A549 (cell line): ENCODE results near the gene TFEB. TPM values are rescaled to one million over a fixed set of nuclear protein-coding genes. Genes with fewer than 3 reads are reported as not detected.

Experiments used
- ATAC-seq, 2 experiments: fragments of 200-7000 bp in 1 of 2; fragments of >200 bp in 1 of 2; cut with Nextera tagmentation in 1 of 2; cut with Tn5 transposase in 1 of 2; 3 replicates each; pipeline versions ENCODE4 v1.8.0 to v1.9.1; 2018 to 2020; ENCODE audit warnings: mild to moderate bottlenecking in 1 of 2, moderate library complexity in 1 of 2
- CTCF ChIA-PET: fragments of 300-600 bp; sonication (Branson Sonifier 250); formaldehyde crosslinking; extraction: SDS; loops from one replicate; lab custom pipeline; 2021; ENCODE audit warnings: antibody characterized with exemption, inconsistent platforms; lab: Yijun Ruan, JAX
- POLR2A ChIA-PET: fragments of 350-600 bp; formaldehyde crosslinking; extraction: SDS; loops from one replicate; lab custom pipeline; 2021; ENCODE audit warnings: antibody characterized with exemption, inconsistent platforms; lab: Yijun Ruan, JAX
- DNase-seq, 2 experiments: peaks; one replicate each; pipeline versions ENCODE4 v3.0.0 to v3.0.0-alpha.2; 2011 to 2016; ENCODE audit warnings: low read depth in 1 of 2, low spot score in 1 of 2
- FAIRE-seq: peaks from 2 replicates; lab custom pipeline; 2011; peaks lifted over from hg19 to GRCh38; lab: Jason Lieb, UNC
- H3K27ac ChIP-seq, 2 experiments: fragments of >200 bp; sonication (Bioruptor Twin); formaldehyde crosslinking; 3 replicates each; pipeline ENCODE4 v1.5.1; 2016 to 2017
- H3K4me1 ChIP-seq: fragments of >200 bp; sonication (Bioruptor Twin); formaldehyde crosslinking; 3 replicates; pipeline ENCODE4 v1.6.1; 2016
- H3K4me2 ChIP-seq: fragments of >200 bp; sonication (Bioruptor Twin); formaldehyde crosslinking; 3 replicates; pipeline ENCODE4 v1.6.1; 2016
- H3K4me3 ChIP-seq: fragments of >200 bp; sonication (Bioruptor Twin); formaldehyde crosslinking; 3 replicates; pipeline ENCODE4 v1.5.1; 2016
- H3K9me3 ChIP-seq: fragments of >200 bp; sonication (Bioruptor Twin); formaldehyde crosslinking; 3 replicates; pipeline ENCODE4 v1.6.1; 2016
- BCL3 ChIP-seq: fragments of >200 bp; sonication (Bioruptor Twin); formaldehyde crosslinking; IDR thresholded peaks from 3 replicates; pipeline ENCODE4 v1.6.1; 2016
- CBX2 ChIP-seq: fragments of 200-600 bp; sonication (generic); IDR thresholded peaks from 2 replicates; pipeline ENCODE4 v1.6.1; 2016; ENCODE audit warnings: low read depth, mild to moderate bottlenecking, borderline replicate concordance
- CHD4 ChIP-seq: fragments of 200-600 bp; sonication (generic); IDR thresholded peaks from 2 replicates; pipeline ENCODE4 v1.6.1; 2016; ENCODE audit warnings: antibody characterized with exemption, mild to moderate bottlenecking, borderline replicate concordance
- CTCF ChIP-seq: fragments of >200 bp; sonication (Bioruptor Twin); formaldehyde crosslinking; IDR thresholded peaks from 3 replicates; pipeline ENCODE4 v1.5.1; 2016
- EP300 ChIP-seq, 2 experiments: fragments of >200 bp; sonication (Bioruptor Twin); formaldehyde crosslinking; IDR thresholded peaks; 2 replicates in 1 of 2; 3 replicates in 1 of 2; pipeline ENCODE4 v1.6.1; 2016 to 2017
- FOSB ChIP-seq: fragments of 250-450 bp; sonication (Bioruptor Pico); IDR thresholded peaks from 2 replicates; pipeline ENCODE4 v1.5.0; 2020; ENCODE audit warnings: mild to moderate bottlenecking, moderate library complexity
- FOSL2 ChIP-seq, 2 experiments: fragments of 450-650 bp in 1 of 2; fragments of >200 bp in 1 of 2; sonication (Bioruptor Twin) in 1 of 2; formaldehyde crosslinking; IDR thresholded peaks; 2 replicates each; pipeline versions ENCODE4 v1.5.0 to v1.6.1; 2016 to 2020; ENCODE audit warnings: mild to moderate bottlenecking in 1 of 2, moderate library complexity in 1 of 2
- GATA3 ChIP-seq: IDR thresholded peaks from 2 replicates; pipeline ENCODE4 v1.6.1; 2012; ENCODE audit warnings: borderline replicate concordance
- HDAC2 ChIP-seq: fragments of 200-600 bp; sonication (generic); IDR thresholded peaks from 2 replicates; pipeline ENCODE4 v1.6.1; 2016
- HEYL ChIP-seq: fragments of 250-450 bp; sonication (Bioruptor Pico); IDR thresholded peaks from 2 replicates; pipeline ENCODE4 v1.8.0; 2021; ENCODE audit warnings: mild to moderate bottlenecking, moderate library complexity
- HOXB13 ChIP-seq: fragments of 250-450 bp; sonication (Bioruptor Pico); IDR thresholded peaks from 2 replicates; pipeline ENCODE4 v1.5.0; 2020; ENCODE audit warnings: low read depth, mild to moderate bottlenecking, moderate library complexity
- JUN ChIP-seq, 2 experiments: fragments of >200 bp; sonication (Bioruptor Twin); formaldehyde crosslinking; IDR thresholded peaks; 2 replicates in 1 of 2; 3 replicates in 1 of 2; pipeline ENCODE4 v1.6.1; 2016 to 2017
- KDM1A ChIP-seq: fragments of 200-600 bp; sonication (generic); IDR thresholded peaks from 2 replicates; pipeline ENCODE4 v1.6.1; 2016; ENCODE audit warnings: low read depth, mild to moderate bottlenecking
- NFE2L2 ChIP-seq: fragments of 150-350 bp; conservative IDR thresholded peaks from 2 replicates; pipeline ENCODE4 v1.6.1; 2014; ENCODE audit warnings: low read length
- POLR2A ChIP-seq: IDR thresholded peaks from 2 replicates; pipeline ENCODE4 v1.6.1; 2012; ENCODE audit warnings: mild to moderate bottlenecking, low read length
- RCOR1 ChIP-seq: fragments of 150-350 bp; IDR thresholded peaks from 2 replicates; pipeline ENCODE4 v1.6.1; 2014; ENCODE audit warnings: antibody characterized with exemption, low read length, low read depth
- SREBF2 ChIP-seq: fragments of 450-650 bp; IDR thresholded peaks from 2 replicates; pipeline ENCODE4 v1.6.1; 2014; ENCODE audit warnings: mild to moderate bottlenecking, moderate library complexity
- USF2 ChIP-seq: fragments of 450-650 bp; IDR thresholded peaks from 2 replicates; pipeline ENCODE4 v1.6.1; 2014; ENCODE audit warnings: antibody characterized with exemption
- ZC3H11A ChIP-seq: fragments of 450-650 bp; IDR thresholded peaks from 2 replicates; pipeline ENCODE4 v1.6.1; 2014; ENCODE audit warnings: antibody characterized with exemption, mild to moderate bottlenecking
- ZFP36 ChIP-seq: fragments of 450-650 bp; IDR thresholded peaks from 2 replicates; pipeline ENCODE4 v1.6.1; 2014; ENCODE audit warnings: borderline replicate concordance; ENCODE audit not compliant: partially characterized antibody
- WGBS: methylation state at CpG from one replicate; pipeline ENCODE4 v1.1.6; 2017; ENCODE audit errors: missing lambda C conversion rate; 5-methylcytosine and 5-hydroxymethylcytosine counted together
- polyA plus RNA-seq, 4 experiments: library from polyadenylated mRNA; depleted of rRNA in 3 of 4; stranded (reverse); fragments of >200 nt; fragmentation: RNase III in 1 of 4; extraction: RNeasy Plus Mini Kit Qiagen cat#74134 plus additional on column Dnase treatment in 1 of 4; gene quantifications; 2 replicates in 3 of 4; 3 replicates in 1 of 4; pipeline ENCODE4 v1.2.3, GENCODE V29; 2011 to 2017

The TFEB gene
- polyA plus RNA-seq, 2 of the 4 experiments (the other 2 are of a cell fraction) = 3.1 to 6.1 TPM

GRCh38 chr6:41748542-41748941 is 13.1 kb upstream of the TFEB start:
- H3K4me2 ChIP-seq = no peak overlapping the region
- no peak for TF ChIP-seq JUN (IDR thresholded peaks at IDR 0.05)
- TF ChIP-seq KDM1A = no peak
- TF ChIP-seq ZC3H11A = no peak
- TF ChIP-seq, all 56 proteins: peak for 0
- no peak for ATAC-seq
- Histone ChIP-seq H3K4me1 (no peaks in the 10 kb centered on the region), H3K9me3 (no peaks in the 10 kb centered on the region), H3K4me3 (no peak overlapping the region), H3K27ac (no peak overlapping the region; a peak in 1 of 6 replicates)
- FAIRE-seq = no peak
- CTCF ChIA-PET = interaction anchor here (0.7 to 2.6 kb wide), 4 partner anchors 9 to 27 kb away, joined by 3 to 9 read pairs (median 6); partner anchors contain the start of gene TFEB
- no peak for DNase-seq
- POLR2A ChIA-PET = no interaction called here
- 82% methylated on average over 3 of the region's 3 CpGs for WGBS

- no peak for DNase-seq
- H3K4me1 ChIP-seq = no peaks in the 10 kb centered on the region
- H3K4me2 ChIP-seq = no peak overlapping the region
- ChIA-PET POLR2A (no interaction called here), CTCF (interaction anchor here (0.7 to 2.6 kb wide), 5 partner anchors 9 to 43 kb away, joined by 3 to 9 read pairs (median 4); partner anchors contain the start of gene TFEB)
- no peaks in the 10 kb centered on the region for H3K9me3 ChIP-seq
- no peak for ATAC-seq
- H3K4me3 ChIP-seq = no peak overlapping the region
- TF ChIP-seq ZC3H11A = no peak
- no peak for TF ChIP-seq EP300 (IDR thresholded peaks at IDR 0.05)
- no peak for TF ChIP-seq CTCF
- no peak for TF ChIP-seq CHD4
- no peak for TF ChIP-seq BCL3
- no peak for TF ChIP-seq HDAC2
- TF ChIP-seq FOSB = no peak
- TF ChIP-seq RCOR1 = no peak
- TF ChIP-seq HEYL (CRISPR knock-in tag) = no peak
- no peak for TF ChIP-seq ZFP36
- no peak for TF ChIP-seq USF2
- TF ChIP-seq JUN (IDR thresholded peaks at IDR 0.05) = no peak
- no peak for TF ChIP-seq FOSL2 (IDR thresholded peaks at IDR 0.05)
- TF ChIP-seq FOSL2 (CRISPR knock-in tag; IDR thresholded peaks at IDR 0.05) = no peak
- TF ChIP-seq GATA3 = no peak
- no peak for TF ChIP-seq HOXB13 (CRISPR knock-in tag)
- no peak for TF ChIP-seq SREBF2
- no peak for TF ChIP-seq POLR2A
- TF ChIP-seq CBX2 = no peak
- no peak for TF ChIP-seq NFE2L2
- 74% methylated on average over 6 of the region's 6 CpGs for WGBS
- peak overlapping the region in 1 of 2 experiments; percentile 17; a peak in 1 of 6 replicates for H3K27ac ChIP-seq
- FAIRE-seq = no peak
Measured at GRCh38 chr6:41748102-41748477, 12.7 kb upstream of the TFEB start.
